ENCODE data around the gene ANAPC10. TPM values are rescaled to one million over a fixed set of nuclear protein-coding genes. Genes with fewer than 3 reads are reported as not detected.

Gene ANAPC10
- total and polyA plus RNA-seq, 2 of the 4 experiments (the other 2 are of a cell fraction) = 17.1 to 22.4 TPM

- Histone ChIP-seq H3K14ac (replicated peaks; ENCODE audit: low read depth, low read length) (no peak overlapping the region), H3K9me3 (ENCODE audit: control insufficient read depth, insufficient read depth, low read length) (no peaks in the 10 kb centered on the region), H3K9ac (ENCODE audit: low read depth, low read length) (no peak overlapping the region), H2AFZ (replicated peaks; ENCODE audit: low read length, poor library complexity) (no peak overlapping the region), H3K27me3 (ENCODE audit: control insufficient read depth, insufficient read depth, low read length) (no peaks in the 10 kb centered on the region), H3K9me1 (ENCODE audit: insufficient read depth, low read length) (no peaks in the 10 kb centered on the region), H2BK120ac (ENCODE audit: low read depth, low read length) (no peak overlapping the region), H4K91ac (ENCODE audit: insufficient read depth, low read depth, low read length) (no peak overlapping the region), H3K36me3 (ENCODE audit: control insufficient read depth, insufficient read depth, low read length) (no peaks in the 10 kb centered on the region), H3K27ac (ENCODE audit: insufficient read depth, low read length) (no peak overlapping the region), H3K23ac (ENCODE audit: low read depth, low read length) (no peak overlapping the region), H3K79me1 (ENCODE audit: low read depth in 1 of 2, low read length in 2 of 2) (no peaks in the 10 kb centered on the region), H2AK9ac (replicated peaks; ENCODE audit: low read depth, low read length, poor library complexity) (no peak overlapping the region), H2BK15ac (ENCODE audit: low read depth, low read length) (no peak overlapping the region), H3K18ac (ENCODE audit: low read depth, low read length) (no peak overlapping the region), H2BK20ac (ENCODE audit: low read depth, low read length) (no peak overlapping the region), H3K4me2 (ENCODE audit: low read depth, low read length) (no peak overlapping the region), H4K5ac (ENCODE audit: low read depth, low read length) (no peak overlapping the region), H3K56ac (ENCODE audit: extremely low read depth, insufficient read depth, low read length) (no peak overlapping the region), H3K4ac (ENCODE audit: low read depth, low read length) (no peak overlapping the region), H3K4me1 (ENCODE audit: control insufficient read depth, insufficient read depth, low read length) (no peaks in the 10 kb centered on the region), H2AK5ac (ENCODE audit: low read depth, low read length) (no peak overlapping the region), H3K4me3 (ENCODE audit: insufficient read depth, low read depth, low read length) (no peak overlapping the region), H4K20me1 (ENCODE audit: insufficient read depth, low read length) (no peaks in the 10 kb centered on the region), H4K8ac (ENCODE audit: low read depth in 2 of 2, low read length in 2 of 2) (no peak overlapping the region), H2BK5ac (ENCODE audit: low read depth, low read length, poor library complexity, severe bottlenecking) (no peak overlapping the region)
- no peak for ATAC-seq (ENCODE audit: low read depth)
- no peak for TF ChIP-seq MXI1 (IDR thresholded peaks at IDR 0.05; ENCODE audit: borderline replicate concordance, low read depth, low read length)
- TF ChIP-seq MAZ (IDR thresholded peaks at IDR 0.05; ENCODE audit: borderline replicate concordance, low read depth, low read length) = no peak
- TF ChIP-seq MAFK (IDR thresholded peaks at IDR 0.05; ENCODE audit: low read depth, low read length) = no peak
- TF ChIP-seq SMC3 (IDR thresholded peaks at IDR 0.05; ENCODE audit: low read depth, low read length) = no peak
- TF ChIP-seq BHLHE40 (IDR thresholded peaks at IDR 0.05; ENCODE audit: low read depth, low read length) = no peak
- no peak for TF ChIP-seq NFE2L2 (IDR thresholded peaks at IDR 0.05; ENCODE audit: low read depth, low read length)
- no peak for TF ChIP-seq POLR2A (IDR thresholded peaks at IDR 0.05; ENCODE audit: low read depth, low read length)
- POLR2A ChIA-PET (ENCODE audit: unreplicated experiment) = no interaction called here
- whole genome bisulfite sequencing, 2 experiments (ENCODE audit: extremely low coverage in 2 of 2, insufficient read length in 1 of 2) = no CpG with 5 or more reads among the region's 4 CpGs
- intact Hi-C loops (cut with micrococcal nuclease) (no loop called here), in situ Hi-C loops (cut with MboI; ENCODE audit: low sequenced_read_pairs) (no loop called here), dilution Hi-C loops (cut with HindIII; ENCODE audit: low sequenced_read_pairs, unreplicated experiment) (no loop called here)
- CTCF ChIA-PET = no interaction called here
- DNase-seq = no peak
- no TSS peak for BruUV-seq (replicated peaks)
Observed at GRCh38 chr4:144967161-144967560, 130.8 kb downstream of the ANAPC10 start.

Measured in IMR-90 (cell line).